WTC11 (cell line): Measurements from ENCODE around the gene RAB6A.

Experiments used
- ATF1 ChIP-seq: sonication (generic); formaldehyde crosslinking; IDR thresholded peaks from 2 replicates; pipeline ENCODE4 v1.8.1; 2023; ENCODE audit warnings: mild to moderate bottlenecking, moderate library complexity, missing genetic modification reagents
- FOXP1 ChIP-seq: sonication (generic); formaldehyde crosslinking; IDR thresholded peaks from 2 replicates; pipeline ENCODE4 v1.8.0; 2022; ENCODE audit warnings: missing genetic modification reagents, mild to moderate bottlenecking, moderate library complexity, borderline replicate concordance
- KAT7 ChIP-seq: sonication (generic); formaldehyde crosslinking; IDR thresholded peaks from 2 replicates; pipeline ENCODE4 v1.8.1; 2023; ENCODE audit warnings: missing genetic modification reagents, mild to moderate bottlenecking, borderline replicate concordance
- NR2C2 ChIP-seq: sonication (generic); formaldehyde crosslinking; IDR thresholded peaks from 2 replicates; pipeline ENCODE4 v1.8.0; 2022; ENCODE audit warnings: mild to moderate bottlenecking, missing genetic modification reagents
- SMAD4 ChIP-seq: sonication (generic); formaldehyde crosslinking; IDR thresholded peaks from 2 replicates; pipeline ENCODE4 v1.8.0; 2022; ENCODE audit warnings: mild to moderate bottlenecking, missing genetic modification reagents
- SP1 ChIP-seq: sonication (generic); formaldehyde crosslinking; conservative IDR thresholded peaks from 2 replicates; pipeline ENCODE4 v1.8.1; 2022; ENCODE audit warnings: missing genetic modification reagents
- ZBTB21 ChIP-seq: sonication (generic); formaldehyde crosslinking; IDR thresholded peaks from 2 replicates; pipeline ENCODE4 v1.8.1; 2023; ENCODE audit warnings: mild to moderate bottlenecking, missing genetic modification reagents, borderline replicate concordance
- TF ChIP-seq, protein P1 (sequence below): fragments of 200-600 bp; IDR thresholded peaks from 2 replicates; pipeline ENCODE4 v1.8.0; 2022; ENCODE audit warnings: antibody characterized with exemption
- TF ChIP-seq, protein P2 (sequence below): sonication (generic); formaldehyde crosslinking; IDR thresholded peaks from 2 replicates; pipeline ENCODE4 v1.8.0; 2022; ENCODE audit warnings: mild to moderate bottlenecking, missing genetic modification reagents
- TF ChIP-seq, protein P3 (sequence below): fragments of 250-450 bp; sonication (Bioruptor Pico); IDR thresholded peaks from 2 replicates; pipeline ENCODE4 v1.9.0; 2021; ENCODE audit warnings: mild to moderate bottlenecking, borderline replicate concordance
- TF ChIP-seq, protein P4 (sequence below): sonication (generic); formaldehyde crosslinking; IDR thresholded peaks from 2 replicates; pipeline ENCODE4 v1.8.1; 2022; ENCODE audit warnings: low read depth, mild to moderate bottlenecking, moderate library complexity, missing genetic modification reagents, borderline replicate concordance
- TF ChIP-seq, protein P5 (sequence below): sonication (generic); formaldehyde crosslinking; IDR thresholded peaks from 2 replicates; pipeline ENCODE4 v1.8.0; 2022; ENCODE audit warnings: mild to moderate bottlenecking, missing genetic modification reagents
- TF ChIP-seq, protein P6 (sequence below): sonication (generic); formaldehyde crosslinking; IDR thresholded peaks from 2 replicates; pipeline ENCODE4 v1.8.1; 2023; ENCODE audit warnings: mild to moderate bottlenecking, moderate library complexity, missing genetic modification reagents

DNA sequence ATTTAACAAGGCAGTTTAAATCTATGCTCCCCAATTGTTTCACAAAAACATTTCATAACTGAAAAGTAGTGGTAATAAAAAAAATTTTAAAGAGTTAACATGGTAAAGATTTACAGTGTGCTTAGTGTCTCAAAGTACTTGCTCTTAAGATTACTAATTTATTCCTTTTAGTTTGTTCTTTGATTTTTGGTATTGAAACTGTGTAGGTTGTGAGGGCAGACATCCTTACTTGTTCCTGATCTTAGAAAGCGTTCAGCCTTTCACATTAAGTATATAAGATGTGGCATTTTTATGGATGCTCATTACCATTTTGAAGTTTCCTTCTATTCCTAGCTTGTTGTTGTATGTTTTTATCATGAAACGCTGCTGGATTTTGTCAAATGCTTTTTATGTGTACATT is 32.9 kb downstream of the RAB6A start:
- TF ChIP-seq, protein P1, sequence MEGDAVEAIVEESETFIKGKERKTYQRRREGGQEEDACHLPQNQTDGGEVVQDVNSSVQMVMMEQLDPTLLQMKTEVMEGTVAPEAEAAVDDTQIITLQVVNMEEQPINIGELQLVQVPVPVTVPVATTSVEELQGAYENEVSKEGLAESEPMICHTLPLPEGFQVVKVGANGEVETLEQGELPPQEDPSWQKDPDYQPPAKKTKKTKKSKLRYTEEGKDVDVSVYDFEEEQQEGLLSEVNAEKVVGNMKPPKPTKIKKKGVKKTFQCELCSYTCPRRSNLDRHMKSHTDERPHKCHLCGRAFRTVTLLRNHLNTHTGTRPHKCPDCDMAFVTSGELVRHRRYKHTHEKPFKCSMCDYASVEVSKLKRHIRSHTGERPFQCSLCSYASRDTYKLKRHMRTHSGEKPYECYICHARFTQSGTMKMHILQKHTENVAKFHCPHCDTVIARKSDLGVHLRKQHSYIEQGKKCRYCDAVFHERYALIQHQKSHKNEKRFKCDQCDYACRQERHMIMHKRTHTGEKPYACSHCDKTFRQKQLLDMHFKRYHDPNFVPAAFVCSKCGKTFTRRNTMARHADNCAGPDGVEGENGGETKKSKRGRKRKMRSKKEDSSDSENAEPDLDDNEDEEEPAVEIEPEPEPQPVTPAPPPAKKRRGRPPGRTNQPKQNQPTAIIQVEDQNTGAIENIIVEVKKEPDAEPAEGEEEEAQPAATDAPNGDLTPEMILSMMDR, result no peak
- TF ChIP-seq, protein P2, sequence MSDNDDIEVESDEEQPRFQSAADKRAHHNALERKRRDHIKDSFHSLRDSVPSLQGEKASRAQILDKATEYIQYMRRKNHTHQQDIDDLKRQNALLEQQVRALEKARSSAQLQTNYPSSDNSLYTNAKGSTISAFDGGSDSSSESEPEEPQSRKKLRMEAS (CRISPR knock-in tag), result no peak
- TF ChIP-seq ATF1 (CRISPR knock-in tag), result no peak
- TF ChIP-seq, protein P3, sequence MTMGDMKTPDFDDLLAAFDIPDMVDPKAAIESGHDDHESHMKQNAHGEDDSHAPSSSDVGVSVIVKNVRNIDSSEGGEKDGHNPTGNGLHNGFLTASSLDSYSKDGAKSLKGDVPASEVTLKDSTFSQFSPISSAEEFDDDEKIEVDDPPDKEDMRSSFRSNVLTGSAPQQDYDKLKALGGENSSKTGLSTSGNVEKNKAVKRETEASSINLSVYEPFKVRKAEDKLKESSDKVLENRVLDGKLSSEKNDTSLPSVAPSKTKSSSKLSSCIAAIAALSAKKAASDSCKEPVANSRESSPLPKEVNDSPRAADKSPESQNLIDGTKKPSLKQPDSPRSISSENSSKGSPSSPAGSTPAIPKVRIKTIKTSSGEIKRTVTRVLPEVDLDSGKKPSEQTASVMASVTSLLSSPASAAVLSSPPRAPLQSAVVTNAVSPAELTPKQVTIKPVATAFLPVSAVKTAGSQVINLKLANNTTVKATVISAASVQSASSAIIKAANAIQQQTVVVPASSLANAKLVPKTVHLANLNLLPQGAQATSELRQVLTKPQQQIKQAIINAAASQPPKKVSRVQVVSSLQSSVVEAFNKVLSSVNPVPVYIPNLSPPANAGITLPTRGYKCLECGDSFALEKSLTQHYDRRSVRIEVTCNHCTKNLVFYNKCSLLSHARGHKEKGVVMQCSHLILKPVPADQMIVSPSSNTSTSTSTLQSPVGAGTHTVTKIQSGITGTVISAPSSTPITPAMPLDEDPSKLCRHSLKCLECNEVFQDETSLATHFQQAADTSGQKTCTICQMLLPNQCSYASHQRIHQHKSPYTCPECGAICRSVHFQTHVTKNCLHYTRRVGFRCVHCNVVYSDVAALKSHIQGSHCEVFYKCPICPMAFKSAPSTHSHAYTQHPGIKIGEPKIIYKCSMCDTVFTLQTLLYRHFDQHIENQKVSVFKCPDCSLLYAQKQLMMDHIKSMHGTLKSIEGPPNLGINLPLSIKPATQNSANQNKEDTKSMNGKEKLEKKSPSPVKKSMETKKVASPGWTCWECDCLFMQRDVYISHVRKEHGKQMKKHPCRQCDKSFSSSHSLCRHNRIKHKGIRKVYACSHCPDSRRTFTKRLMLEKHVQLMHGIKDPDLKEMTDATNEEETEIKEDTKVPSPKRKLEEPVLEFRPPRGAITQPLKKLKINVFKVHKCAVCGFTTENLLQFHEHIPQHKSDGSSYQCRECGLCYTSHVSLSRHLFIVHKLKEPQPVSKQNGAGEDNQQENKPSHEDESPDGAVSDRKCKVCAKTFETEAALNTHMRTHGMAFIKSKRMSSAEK (CRISPR knock-in tag), result no peak
- no peak for TF ChIP-seq FOXP1 (CRISPR knock-in tag)
- TF ChIP-seq, protein P4, sequence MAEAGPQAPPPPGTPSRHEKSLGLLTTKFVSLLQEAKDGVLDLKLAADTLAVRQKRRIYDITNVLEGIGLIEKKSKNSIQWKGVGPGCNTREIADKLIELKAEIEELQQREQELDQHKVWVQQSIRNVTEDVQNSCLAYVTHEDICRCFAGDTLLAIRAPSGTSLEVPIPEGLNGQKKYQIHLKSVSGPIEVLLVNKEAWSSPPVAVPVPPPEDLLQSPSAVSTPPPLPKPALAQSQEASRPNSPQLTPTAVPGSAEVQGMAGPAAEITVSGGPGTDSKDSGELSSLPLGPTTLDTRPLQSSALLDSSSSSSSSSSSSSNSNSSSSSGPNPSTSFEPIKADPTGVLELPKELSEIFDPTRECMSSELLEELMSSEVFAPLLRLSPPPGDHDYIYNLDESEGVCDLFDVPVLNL (CRISPR knock-in tag), result no peak
- TF ChIP-seq SMAD4 (CRISPR knock-in tag), result no peak
- TF ChIP-seq ZBTB21 (CRISPR knock-in tag), result no peak
- TF ChIP-seq, protein P5, sequence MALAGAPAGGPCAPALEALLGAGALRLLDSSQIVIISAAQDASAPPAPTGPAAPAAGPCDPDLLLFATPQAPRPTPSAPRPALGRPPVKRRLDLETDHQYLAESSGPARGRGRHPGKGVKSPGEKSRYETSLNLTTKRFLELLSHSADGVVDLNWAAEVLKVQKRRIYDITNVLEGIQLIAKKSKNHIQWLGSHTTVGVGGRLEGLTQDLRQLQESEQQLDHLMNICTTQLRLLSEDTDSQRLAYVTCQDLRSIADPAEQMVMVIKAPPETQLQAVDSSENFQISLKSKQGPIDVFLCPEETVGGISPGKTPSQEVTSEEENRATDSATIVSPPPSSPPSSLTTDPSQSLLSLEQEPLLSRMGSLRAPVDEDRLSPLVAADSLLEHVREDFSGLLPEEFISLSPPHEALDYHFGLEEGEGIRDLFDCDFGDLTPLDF (CRISPR knock-in tag), result no peak
- TF ChIP-seq, protein P6, sequence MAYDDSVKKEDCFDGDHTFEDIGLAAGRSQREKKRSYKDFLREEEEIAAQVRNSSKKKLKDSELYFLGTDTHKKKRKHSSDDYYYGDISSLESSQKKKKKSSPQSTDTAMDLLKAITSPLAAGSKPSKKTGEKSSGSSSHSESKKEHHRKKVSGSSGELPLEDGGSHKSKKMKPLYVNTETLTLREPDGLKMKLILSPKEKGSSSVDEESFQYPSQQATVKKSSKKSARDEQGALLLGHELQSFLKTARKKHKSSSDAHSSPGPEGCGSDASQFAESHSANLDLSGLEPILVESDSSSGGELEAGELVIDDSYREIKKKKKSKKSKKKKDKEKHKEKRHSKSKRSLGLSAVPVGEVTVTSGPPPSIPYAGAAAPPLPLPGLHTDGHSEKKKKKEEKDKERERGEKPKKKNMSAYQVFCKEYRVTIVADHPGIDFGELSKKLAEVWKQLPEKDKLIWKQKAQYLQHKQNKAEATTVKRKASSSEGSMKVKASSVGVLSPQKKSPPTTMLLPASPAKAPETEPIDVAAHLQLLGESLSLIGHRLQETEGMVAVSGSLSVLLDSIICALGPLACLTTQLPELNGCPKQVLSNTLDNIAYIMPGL, result no peak
- TF ChIP-seq SP1 (CRISPR knock-in tag), result no peak
- TF ChIP-seq NR2C2 (CRISPR knock-in tag), result no peak
- TF ChIP-seq KAT7, result no peak
